Heart left ventricle (tissue), 16 donors: ENCODE data around the gene ZNF747. TPM values are rescaled to one million over a fixed set of nuclear protein-coding genes. Genes with fewer than 3 reads are reported as not detected.

Experiments used
- ATAC-seq, 4 donors: fragments of 200-7000 bp; cut with Tn5 transposase; one replicate each; pipeline ENCODE4 v1.9.1; 2020 to 2022; ENCODE audit warnings: moderate library complexity in 4 of 4, mild to moderate bottlenecking in 3 of 4, moderate number of reproducible peaks in 1 of 4
- DNase-seq, 5 donors: peaks; one replicate each; pipeline ENCODE4 v3.0.0-alpha.2; 2020
- H3K27ac ChIP-seq, 12 donors: fragments of 200-600 bp; sonication (generic) in 4 of 12; one replicate each; pipeline versions ENCODE4 v1.5.0 to v1.8.0; 2016 to 2022; ENCODE audit warnings: mild to moderate bottlenecking in 2 of 12
- H3K27me3 ChIP-seq, 9 donors: fragments of 200-600 bp; sonication (generic) in 2 of 9; one replicate each; pipeline versions ENCODE4 v1.5.1 to v1.8.0; 2016 to 2022; ENCODE audit warnings: mild to moderate bottlenecking in 3 of 9
- H3K36me3 ChIP-seq, 9 donors: fragments of 200-600 bp; sonication (generic) in 2 of 9; one replicate each; pipeline versions ENCODE4 v1.5.0 to v1.8.0; 2018 to 2022; ENCODE audit warnings: mild to moderate bottlenecking in 2 of 9
- H3K4me1 ChIP-seq, 12 donors: fragments of 200-600 bp; sonication (generic) in 4 of 12; one replicate each; pipeline versions ENCODE4 v1.5.0 to v1.8.0; 2016 to 2022; ENCODE audit warnings: mild to moderate bottlenecking in 3 of 12
- H3K4me3 ChIP-seq, 12 donors: fragments of 200-600 bp; sonication (generic) in 4 of 12; one replicate each; pipeline versions ENCODE4 v1.5.0 to v1.8.0; 2017 to 2022; ENCODE audit warnings: mild to moderate bottlenecking in 9 of 12, moderate library complexity in 4 of 12
- H3K9me3 ChIP-seq, 12 donors: fragments of 200-600 bp; sonication (generic) in 4 of 12; one replicate each; pipeline versions ENCODE4 v1.5.0 to v1.8.0; 2016 to 2022; ENCODE audit warnings: mild to moderate bottlenecking in 1 of 12
- CTCF ChIP-seq, 12 donors: fragments of 200-600 bp; sonication (generic) in 4 of 12; IDR thresholded peaks; one replicate each; pipeline versions ENCODE4 v1.5.0 to v1.8.0; 2018 to 2022; ENCODE audit warnings: antibody characterized with exemption in 12 of 12, mild to moderate bottlenecking in 5 of 12
- POLR2A ChIP-seq, 2 donors: fragments of 450-650 bp; IDR thresholded peaks; one replicate each; pipeline ENCODE4 v1.6.1; 2017; ENCODE audit warnings: antibody characterized with exemption in 2 of 2, mild to moderate bottlenecking in 2 of 2, moderate library complexity in 2 of 2
- WGBS, 4 donors: extraction: QIAGEN DNeasy Blood & Tissue Kit in 2 of 4; methylation state at CpG; one replicate each; pipeline versions ENCODE4 v1.1.5 to v1.1.7; 2013 to 2018; 5-methylcytosine and 5-hydroxymethylcytosine counted together
- intact Hi-C, 10 donors: fragments of 100-400 bp; cut with DNase I; formaldehyde crosslinking; loops; one replicate each; pipeline versions ENCODE4 v1.11.1 to v1.14.2; 2022
- polyA plus RNA-seq, 2 donors: library from polyadenylated mRNA; stranded (reverse); fragments of 200-250 nt; gene quantifications; one replicate each; pipeline ENCODE4 v1.2.3, GENCODE V29; 2013
- total RNA-seq, 9 donors: library from RNA; depleted of rRNA in 2 of 9; stranded (reverse); fragments of >200 nt in 2 of 9; fragmentation: NEBNext Ultra II Directional in 3 of 9; extraction: Animal tissue kit (Norgen Biotek cat#: 25700) in 3 of 9; gene quantifications; one replicate each; pipeline versions ENCODE4 v1.1.0 to v1.2.4, GENCODE V29; 2016 to 2023
- donor health status: ischemic (EF 13 %, LVEDD 7.1; RV severe dilation, severe dysfunction).
- donor health status: healthy with polysubstance abuse.
- donor health status: DM: no; HTN: yes; CAD: no.
- donor health status: DM: no; HTN: no; CAD: no.
- donor health status: ischemic (EF 25% LVEDD 6.9; RV normal size, moderate dysfunction).
- donor health status: ischemic (EF 25% LVEDD 5.7; RV mildly dilated, moderate dysfunction).
- donor health status: healthy.
- donor health status: DM: yes; HTN: yes; CAD: no.
- donor health status: ischemic (EF 35%, LVEDD 5.7; RV mildly dilated, moderate dysfunction).
- donor health status: nonischemic (EF 11% LVEDD 7.7; RV severe dilation, severe dysfunction).
- donor health status: DM: yes; HTN: yes; CAD: no.
- donor health status: PGD.
- donor health status: ischemic (EF 29% LVEDD 5.4; RV normal size, mild dysfunction).
- donor health status: nonischemic (EF 23%, LVEDD 6.1; RV moderate dilation, normal function).

The ZNF747 gene
- total and polyA plus RNA-seq, 11 donors, result 8.6 to 15.2 (median 9.6) TPM

GRCh38 chr16:30553393-30553899 lies 18.8 kb upstream of the ZNF747 start:
- H3K4me3 ChIP-seq, result no peak overlapping the region
- peak overlapping the region in 4 of 12 donors; percentile 6 to 71 (median 26) for H3K27ac ChIP-seq
- H3K4me1 ChIP-seq, result peaks cover 0 to 77% (median 34%) of the 10 kb centered on the region in 12 donors
- intact Hi-C loops, result no loop called here
- no peaks in the 10 kb centered on the region for H3K27me3 ChIP-seq
- 75 to 93% (median 89%) methylated on average over 2 of the region's 2 CpGs for WGBS, 4 donors
- no peaks in the 10 kb centered on the region for H3K9me3 ChIP-seq
- no peak for TF ChIP-seq POLR2A (IDR thresholded peaks at IDR 0.05)
- no peak for TF ChIP-seq CTCF (IDR thresholded peaks at IDR 0.05)
- peaks cover 0 to 31% (median 21%) of the 10 kb centered on the region in 9 donors for H3K36me3 ChIP-seq
- ATAC-seq (no peak), DNase-seq (no peak)

GRCh38 chr16:30552956-30553355 lies 18.3 kb upstream of the ZNF747 start:
- peak overlapping the region in 5 of 12 donors; percentile 6 to 71 (median 25) for H3K27ac ChIP-seq
- TF ChIP-seq POLR2A (IDR thresholded peaks at IDR 0.05) (no peak), CTCF (IDR thresholded peaks at IDR 0.05) (no peak)
- H3K4me3 ChIP-seq, result no peak overlapping the region
- peaks cover 0 to 31% (median 21%) of the 10 kb centered on the region in 9 donors for H3K36me3 ChIP-seq
- no peak for ATAC-seq
- WGBS, 4 donors, result 70 to 81% (median 76%) methylated on average over 4 of the region's 4 CpGs; no CpG with 5 or more reads in 1 of the 4 donors
- no peak for DNase-seq
- no peaks in the 10 kb centered on the region for H3K27me3 ChIP-seq
- no peaks in the 10 kb centered on the region for H3K9me3 ChIP-seq
- intact Hi-C loops, result no loop called here
- H3K4me1 ChIP-seq, result peaks cover 0 to 82% (median 34%) of the 10 kb centered on the region in 12 donors

- Histone ChIP-seq H3K27me3 (no peaks in the 10 kb centered on the region), H3K4me1 (peaks cover 0 to 72% (median 30%) of the 10 kb centered on the region in 12 donors), H3K4me3 (no peak overlapping the region), H3K36me3 (peaks cover 0 to 31% (median 21%) of the 10 kb centered on the region in 9 donors), H3K9me3 (no peaks in the 10 kb centered on the region), H3K27ac (peak overlapping the region in 6 of 12 donors; percentile 6 to 71 (median 36))
- TF ChIP-seq CTCF (IDR thresholded peaks at IDR 0.05) (no peak), POLR2A (IDR thresholded peaks at IDR 0.05) (no peak)
- DNase-seq (no peak), ATAC-seq (no peak)
- intact Hi-C loops, result no loop called here
- WGBS, 4 donors, result 67 to 79% (median 76%) methylated on average over 3 of the region's 3 CpGs
These were observed 17.1 kb upstream of the ZNF747 start for GRCh38 chr16:30551781-30552180.

GRCh38 chr16:30548416-30549253 lies 14.0 kb upstream of the ZNF747 start:
- H3K27me3 ChIP-seq, result no peaks in the 10 kb centered on the region
- peak; percentile 16 to 24 (median 21) for ATAC-seq
- H3K4me1 ChIP-seq, result peaks cover 0 to 44% (median 16%) of the 10 kb centered on the region in 12 donors
- peak overlapping the region in 10 of 12 donors; percentile 27 to 83 (median 69) for H3K27ac ChIP-seq
- intact Hi-C loops, result no loop called here
- 63 to 76% (median 66%) methylated on average over 8 of the region's 8 CpGs for WGBS, 4 donors
- H3K9me3 ChIP-seq, result no peaks in the 10 kb centered on the region
- no peak for DNase-seq
- no peak overlapping the region for H3K4me3 ChIP-seq
- H3K36me3 ChIP-seq, result peaks cover 0 to 3% (median 0%) of the 10 kb centered on the region in 9 donors
- TF ChIP-seq POLR2A (IDR thresholded peaks at IDR 0.05) (no peak), CTCF (IDR thresholded peaks at IDR 0.05) (no peak)
